Pancreas (tissue), 10 donors: ENCODE results near the gene RAB34. TPM values are rescaled to one million over a fixed set of nuclear protein-coding genes. Genes with fewer than 3 reads are reported as not detected.

Experiments used
- ATAC-seq, 4 donors: fragments of 200-7000 bp; cut with Tn5 transposase; one replicate each; pipeline versions ENCODE4 v1.8.0 to v1.9.1; 2020; ENCODE audit warnings: mild to moderate bottlenecking in 4 of 4, moderate library complexity in 4 of 4
- DNase-seq, 6 donors: peaks; one replicate each; pipeline ENCODE4 v3.0.0-alpha.2; 2020
- FAIRE-seq: peaks from 2 replicates; lab custom pipeline; 2012; peaks lifted over from hg19 to GRCh38; lab: Jason Lieb, UNC
- H3K27ac ChIP-seq, 4 donors: fragments of 200-600 bp; sonication (generic); 1 replicate in 3 of 4; 2 replicates in 1 of 4; pipeline versions ENCODE4 v1.5.0 to v1.8.0; 2020
- H3K27me3 ChIP-seq, 4 donors: fragments of 200-600 bp; one replicate each; pipeline ENCODE4 v1.8.0; 2021
- H3K36me3 ChIP-seq, 3 donors: fragments of 200-600 bp; sonication (generic) in 1 of 3; one replicate each; pipeline versions ENCODE4 v1.5.0 to v1.8.0; 2020 to 2021
- H3K4me1 ChIP-seq, 3 donors: fragments of 200-600 bp; one replicate each; pipeline ENCODE4 v1.8.0; 2021
- H3K4me3 ChIP-seq, 4 donors: fragments of 200-600 bp; sonication (generic) in 2 of 4; one replicate each; pipeline versions ENCODE4 v1.5.0 to v1.8.0; 2020 to 2021
- H3K9me3 ChIP-seq, 4 donors: fragments of 200-600 bp; one replicate each; pipeline ENCODE4 v1.8.0; 2021
- WGBS, 2 donors: extraction: QIAGEN DNeasy Blood & Tissue Kit; methylation state at CpG; one replicate each; pipeline ENCODE4 v1.1.7; 2013; 5-methylcytosine and 5-hydroxymethylcytosine counted together
- intact Hi-C, 3 donors: fragments of 100-400 bp; cut with DNase I; formaldehyde crosslinking; loops; one replicate each; pipeline versions ENCODE4 v1.11.1 to v1.14.2; 2022
- polyA plus RNA-seq, 2 donors: library from polyadenylated mRNA; stranded (reverse); fragments of 200-250 nt; gene quantifications; one replicate each; pipeline ENCODE4 v1.2.3, GENCODE V29; 2013
- total RNA-seq, 6 donors: library from RNA; stranded (reverse); fragmentation: NEBNext Ultra II Directional in 4 of 6; extraction: Animal tissue kit (Norgen Biotek cat#: 25700) in 4 of 6; gene quantifications; one replicate each; pipeline versions ENCODE4 v1.2.1 to v1.2.4, GENCODE V29; 2021 to 2023
- TF ChIP-seq, protein P1 (sequence below), 4 donors: fragments of 200-600 bp; sonication (generic) in 3 of 4; IDR thresholded peaks; one replicate each; pipeline versions ENCODE4 v1.5.0 to v1.8.0; 2021; ENCODE audit warnings: antibody characterized with exemption in 4 of 4
- donor health status: healthy with polysubstance abuse.
- donor health status: DM: no; HTN: no; CAD: no; lungs with moderate emphysema.
- donor health status: DM: no; HTN: no; CAD: no.
- donor health status: control.
- donor health status: control.
- donor health status: Bipolar disorder and iron deficiency.
- donor health status: DM: yes; HTN: yes; CAD: no.
- donor health status: DM: no; HTN: no; CAD: no.
- donor health status: DM: no; HTN: no; CAD: no.
- donor health status: DM: yes; HTN: yes; CAD: no.

Gene RAB34
- total and polyA plus RNA-seq, 8 donors, result 0.94 to 17.7 (median 7.1) TPM

- H3K4me3 ChIP-seq, result no peak overlapping the region
- no peak for DNase-seq
- intact Hi-C loops, result no loop called here
- H3K27ac ChIP-seq, result no peak overlapping the region
- TF ChIP-seq, protein P1, sequence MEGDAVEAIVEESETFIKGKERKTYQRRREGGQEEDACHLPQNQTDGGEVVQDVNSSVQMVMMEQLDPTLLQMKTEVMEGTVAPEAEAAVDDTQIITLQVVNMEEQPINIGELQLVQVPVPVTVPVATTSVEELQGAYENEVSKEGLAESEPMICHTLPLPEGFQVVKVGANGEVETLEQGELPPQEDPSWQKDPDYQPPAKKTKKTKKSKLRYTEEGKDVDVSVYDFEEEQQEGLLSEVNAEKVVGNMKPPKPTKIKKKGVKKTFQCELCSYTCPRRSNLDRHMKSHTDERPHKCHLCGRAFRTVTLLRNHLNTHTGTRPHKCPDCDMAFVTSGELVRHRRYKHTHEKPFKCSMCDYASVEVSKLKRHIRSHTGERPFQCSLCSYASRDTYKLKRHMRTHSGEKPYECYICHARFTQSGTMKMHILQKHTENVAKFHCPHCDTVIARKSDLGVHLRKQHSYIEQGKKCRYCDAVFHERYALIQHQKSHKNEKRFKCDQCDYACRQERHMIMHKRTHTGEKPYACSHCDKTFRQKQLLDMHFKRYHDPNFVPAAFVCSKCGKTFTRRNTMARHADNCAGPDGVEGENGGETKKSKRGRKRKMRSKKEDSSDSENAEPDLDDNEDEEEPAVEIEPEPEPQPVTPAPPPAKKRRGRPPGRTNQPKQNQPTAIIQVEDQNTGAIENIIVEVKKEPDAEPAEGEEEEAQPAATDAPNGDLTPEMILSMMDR (IDR thresholded peaks at IDR 0.05), result no peak
- H3K4me1 ChIP-seq, result no peaks in the 10 kb centered on the region
- ATAC-seq, result no peak
- peaks cover 9 to 65% (median 54%) of the 10 kb centered on the region in 3 donors for H3K36me3 ChIP-seq
- no peaks in the 10 kb centered on the region for H3K27me3 ChIP-seq
- 88 to 95% methylated on average over 10 of the region's 10 CpGs for WGBS, 2 donors
- no peaks in the 10 kb centered on the region for H3K9me3 ChIP-seq
- no peak for FAIRE-seq
Observed at GRCh38 chr17:28700830-28701492, 16.7 kb downstream of the RAB34 start.

GRCh38 chr17:28700278-28700677 is 17.4 kb downstream of the RAB34 start:
- H3K27ac ChIP-seq, result no peak overlapping the region
- DNase-seq (no peak), FAIRE-seq (no peak), ATAC-seq (no peak)
- no peaks in the 10 kb centered on the region for H3K27me3 ChIP-seq
- no peak overlapping the region for H3K4me3 ChIP-seq
- intact Hi-C loops, result no loop called here
- 82 to 85% methylated on average over 8 of the region's 8 CpGs for WGBS, 2 donors
- no peaks in the 10 kb centered on the region for H3K4me1 ChIP-seq
- no peaks in the 10 kb centered on the region for H3K9me3 ChIP-seq
- H3K36me3 ChIP-seq, result peaks cover 9 to 72% (median 61%) of the 10 kb centered on the region in 3 donors
- TF ChIP-seq, protein P1 (IDR thresholded peaks at IDR 0.05), result no peak

DNA sequence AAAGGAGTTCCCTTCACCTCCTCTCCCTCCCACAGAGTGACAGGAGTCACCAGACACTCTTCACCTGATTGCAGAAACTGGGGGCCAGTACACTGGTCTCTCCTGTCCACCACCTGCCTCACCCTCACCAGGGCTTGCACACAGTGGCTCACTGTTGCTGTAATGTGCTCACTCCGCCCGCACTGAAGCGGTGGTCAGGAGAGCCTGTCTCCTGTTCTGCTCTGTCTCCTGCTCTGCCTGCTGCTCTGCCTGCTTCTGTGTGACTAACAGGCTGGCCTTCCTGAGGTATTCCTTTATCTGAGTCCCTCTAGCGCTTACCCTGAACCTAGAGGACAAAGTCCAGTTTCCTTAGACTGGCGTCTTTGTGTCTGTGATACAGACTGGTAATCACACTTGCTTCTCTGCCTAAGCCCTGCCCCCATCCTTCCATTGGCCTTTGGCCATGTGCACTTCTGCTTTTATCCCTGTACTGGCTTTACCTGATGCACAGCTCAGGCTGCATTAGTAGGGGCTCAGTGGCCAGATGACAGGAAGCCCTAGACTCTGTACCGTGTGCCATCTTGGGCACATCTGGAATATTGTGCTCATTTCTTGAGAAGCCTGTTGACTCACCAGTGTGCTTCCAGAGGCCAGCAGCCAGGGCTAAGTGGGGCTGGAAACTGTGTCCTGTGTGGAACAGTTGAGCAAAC is 19.3 kb downstream of the RAB34 start:
- FAIRE-seq (no peak), DNase-seq (no peak), ATAC-seq (peak; percentile 27 to 85 (median 69))
- TF ChIP-seq, protein P1 (IDR thresholded peaks at IDR 0.05), result no peak
- H3K4me1 ChIP-seq, result no peaks in the 10 kb centered on the region
- intact Hi-C loops, result no loop called here
- no peak overlapping the region for H3K4me3 ChIP-seq
- H3K27me3 ChIP-seq, result no peaks in the 10 kb centered on the region
- H3K9me3 ChIP-seq, result no peaks in the 10 kb centered on the region
- WGBS, 2 donors, result 61 to 64% methylated on average over 6 of the region's 6 CpGs
- peaks cover 9 to 91% (median 79%) of the 10 kb centered on the region in 3 donors for H3K36me3 ChIP-seq
- H3K27ac ChIP-seq, result peak overlapping the region in 1 of 4 donors; percentile 5

GRCh38 chr17:28693869-28694268 is 23.8 kb downstream of the RAB34 start:
- Histone ChIP-seq H3K9me3 (no peaks in the 10 kb centered on the region), H3K27me3 (no peaks in the 10 kb centered on the region), H3K36me3 (peaks cover 9 to 79% (median 68%) of the 10 kb centered on the region in 3 donors), H3K4me1 (no peaks in the 10 kb centered on the region), H3K4me3 (no peak overlapping the region), H3K27ac (no peak overlapping the region)
- ATAC-seq, result no peak
- TF ChIP-seq, protein P1 (IDR thresholded peaks at IDR 0.05), result no peak
- 96 to 100% methylated on average over 1 of the region's 1 CpG for WGBS, 2 donors
- intact Hi-C loops, result no loop called here
- no peak for FAIRE-seq
- no peak for DNase-seq

DNA sequence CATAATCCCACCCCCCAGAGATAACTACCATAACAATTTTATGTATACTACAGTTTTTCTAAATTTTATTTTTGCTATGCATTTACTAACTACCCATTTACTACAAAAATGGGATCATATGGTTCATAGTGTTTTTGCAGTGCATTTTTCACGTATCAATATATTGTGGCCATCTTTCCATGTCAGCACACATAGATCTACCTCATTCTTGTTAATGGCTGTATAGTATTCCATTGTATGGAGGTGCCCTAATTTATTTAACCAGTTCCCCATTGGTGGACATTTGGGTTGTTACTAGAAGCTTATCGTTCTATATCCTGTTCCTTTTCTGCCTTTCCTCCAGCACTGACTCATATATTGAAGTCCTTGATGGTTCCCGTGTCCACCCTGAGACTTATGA is 28.7 kb downstream of the RAB34 start:
- DNase-seq (no peak), ATAC-seq (no peak), FAIRE-seq (no peak)
- TF ChIP-seq, protein P1 (IDR thresholded peaks at IDR 0.05), result no peak
- no peak overlapping the region for H3K27ac ChIP-seq
- H3K4me3 ChIP-seq, result no peak overlapping the region
- no peaks in the 10 kb centered on the region for H3K9me3 ChIP-seq
- WGBS, 2 donors, result 97 to 100% methylated on average over 3 of the region's 3 CpGs
- H3K27me3 ChIP-seq, result no peaks in the 10 kb centered on the region
- no peaks in the 10 kb centered on the region for H3K4me1 ChIP-seq
- H3K36me3 ChIP-seq, result peaks cover 5 to 77% (median 66%) of the 10 kb centered on the region in 3 donors
- intact Hi-C loops, result no loop called here
